ENCODE data around the gene OAF.

The OAF gene

DNA sequence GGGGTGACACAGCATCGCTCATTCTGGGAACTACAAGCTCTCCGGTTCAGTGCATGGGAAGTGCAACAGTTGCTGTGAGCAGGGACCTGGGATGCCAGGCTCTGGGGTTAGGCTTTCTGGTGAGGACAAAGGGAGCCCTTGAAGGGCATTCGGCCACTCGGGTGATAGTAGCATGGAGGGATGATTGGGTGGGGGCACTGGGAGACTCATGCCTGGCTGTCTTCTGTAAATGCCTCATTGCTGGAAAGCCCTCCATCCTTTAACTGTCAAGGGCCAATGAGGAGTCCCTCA is 9.9 kb downstream of the OAF start:
- no peaks in the 10 kb centered on the region for H3K4me1 ChIP-seq (ENCODE audit: insufficient read depth, low read length)
- DNase-seq (no peak), ATAC-seq (ENCODE audit: insufficient read depth, low read depth) (no peak)
- TF ChIP-seq CTCF (IDR thresholded peaks at IDR 0.05; ENCODE audit: borderline replicate concordance, extremely low read depth, low read length, poor library complexity, severe bottlenecking), result no peak
- no peak for TF ChIP-seq EZH2 (IDR thresholded peaks at IDR 0.05; ENCODE audit: borderline replicate concordance, low read depth, low read length, severe bottlenecking)
- H3K79me2 ChIP-seq (ENCODE audit: insufficient read depth, low read length), result no peaks in the 10 kb centered on the region
- H4K20me1 ChIP-seq (ENCODE audit: insufficient read depth, low read length), result peaks cover 20% of the 10 kb centered on the region
- H3K4me2 ChIP-seq (ENCODE audit: insufficient read depth, low read length), result no peak overlapping the region
- no peak overlapping the region for H3K27ac ChIP-seq (ENCODE audit: low read length)
- no peaks in the 10 kb centered on the region for H3K9me3 ChIP-seq (ENCODE audit: insufficient read depth, low read length, severe bottlenecking)
- H3K4me3 ChIP-seq (ENCODE audit: low read depth in 1 of 2, low read length in 2 of 2), result no peak overlapping the region
- no peak overlapping the region for H3K9ac ChIP-seq (ENCODE audit: low read depth, low read length)
- no peaks in the 10 kb centered on the region for H3K27me3 ChIP-seq (ENCODE audit: insufficient read depth, low read length, poor library complexity)
- H2AFZ ChIP-seq (ENCODE audit: low read depth, low read length), result no peak overlapping the region
- H3K36me3 ChIP-seq (ENCODE audit: insufficient read depth, low read length), result no peaks in the 10 kb centered on the region

GRCh38 chr11:120221115-120221752 is 10.4 kb downstream of the OAF start:
- Histone ChIP-seq H3K4me2 (ENCODE audit: insufficient read depth, low read length) (no peak overlapping the region), H3K27ac (ENCODE audit: low read length) (no peak overlapping the region), H4K20me1 (ENCODE audit: insufficient read depth, low read length) (peaks cover 23% of the 10 kb centered on the region), H3K4me1 (ENCODE audit: insufficient read depth, low read length) (no peaks in the 10 kb centered on the region), H3K36me3 (ENCODE audit: insufficient read depth, low read length) (no peaks in the 10 kb centered on the region), H3K79me2 (ENCODE audit: insufficient read depth, low read length) (no peaks in the 10 kb centered on the region), H3K4me3 (ENCODE audit: low read depth in 1 of 2, low read length in 2 of 2) (no peak overlapping the region), H3K9me3 (ENCODE audit: insufficient read depth, low read length, severe bottlenecking) (no peaks in the 10 kb centered on the region), H3K27me3 (ENCODE audit: insufficient read depth, low read length, poor library complexity) (no peaks in the 10 kb centered on the region), H3K9ac (ENCODE audit: low read depth, low read length) (no peak overlapping the region), H2AFZ (ENCODE audit: low read depth, low read length) (no peak overlapping the region)
- no peak for ATAC-seq (ENCODE audit: insufficient read depth, low read depth)
- TF ChIP-seq EZH2 (IDR thresholded peaks at IDR 0.05; ENCODE audit: borderline replicate concordance, low read depth, low read length, severe bottlenecking), result no peak
- no peak for TF ChIP-seq CTCF (IDR thresholded peaks at IDR 0.05; ENCODE audit: borderline replicate concordance, extremely low read depth, low read length, poor library complexity, severe bottlenecking)
- DNase-seq, result no peak

DNA sequence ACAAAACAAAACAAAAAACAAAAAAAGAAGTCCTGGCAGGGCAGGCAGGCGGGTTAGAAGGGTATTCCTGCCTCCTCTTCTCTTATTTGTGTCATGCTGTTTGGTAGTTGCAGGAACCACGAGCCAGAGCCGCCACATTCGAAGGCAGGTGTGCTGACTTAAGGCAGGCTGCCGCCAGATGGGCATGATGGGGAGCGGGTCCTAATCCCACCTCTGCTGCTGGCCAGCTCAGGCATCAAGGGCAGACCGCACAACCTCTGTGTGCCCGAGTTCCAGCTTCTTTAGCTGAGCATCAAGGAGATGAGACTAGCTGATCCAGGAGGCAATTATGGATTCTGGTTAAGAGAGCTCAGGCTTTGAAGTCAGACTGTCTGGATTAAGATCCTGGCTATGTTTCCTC is 12.1 kb downstream of the OAF start:
- TF ChIP-seq EZH2 (IDR thresholded peaks at IDR 0.05; ENCODE audit: borderline replicate concordance, low read depth, low read length, severe bottlenecking) (no peak), CTCF (IDR thresholded peaks at IDR 0.05; ENCODE audit: borderline replicate concordance, extremely low read depth, low read length, poor library complexity, severe bottlenecking) (no peak)
- Histone ChIP-seq H3K9ac (ENCODE audit: low read depth, low read length) (no peak overlapping the region), H3K79me2 (ENCODE audit: insufficient read depth, low read length) (no peaks in the 10 kb centered on the region), H3K9me3 (ENCODE audit: insufficient read depth, low read length, severe bottlenecking) (no peaks in the 10 kb centered on the region), H4K20me1 (ENCODE audit: insufficient read depth, low read length) (peaks cover 20% of the 10 kb centered on the region), H3K4me2 (ENCODE audit: insufficient read depth, low read length) (no peak overlapping the region), H3K27me3 (ENCODE audit: insufficient read depth, low read length, poor library complexity) (no peaks in the 10 kb centered on the region), H3K4me1 (ENCODE audit: insufficient read depth, low read length) (no peaks in the 10 kb centered on the region), H3K27ac (ENCODE audit: low read length) (no peak overlapping the region), H3K4me3 (ENCODE audit: low read depth in 1 of 2, low read length in 2 of 2) (no peak overlapping the region), H2AFZ (ENCODE audit: low read depth, low read length) (no peak overlapping the region), H3K36me3 (ENCODE audit: insufficient read depth, low read length) (no peaks in the 10 kb centered on the region)
- DNase-seq, result no peak
- ATAC-seq (ENCODE audit: insufficient read depth, low read depth), result no peak

GRCh38 chr11:120223793-120224192 is 13.0 kb downstream of the OAF start:
- H4K20me1 ChIP-seq (ENCODE audit: insufficient read depth, low read length), result peaks cover 23% of the 10 kb centered on the region
- H3K9me3 ChIP-seq (ENCODE audit: insufficient read depth, low read length, severe bottlenecking), result no peaks in the 10 kb centered on the region
- H3K4me3 ChIP-seq (ENCODE audit: low read depth in 1 of 2, low read length in 2 of 2), result no peak overlapping the region
- H3K4me2 ChIP-seq (ENCODE audit: insufficient read depth, low read length), result no peak overlapping the region
- ATAC-seq (ENCODE audit: insufficient read depth, low read depth) (no peak), DNase-seq (no peak)
- H3K4me1 ChIP-seq (ENCODE audit: insufficient read depth, low read length), result no peaks in the 10 kb centered on the region
- no peaks in the 10 kb centered on the region for H3K27me3 ChIP-seq (ENCODE audit: insufficient read depth, low read length, poor library complexity)
- H3K36me3 ChIP-seq (ENCODE audit: insufficient read depth, low read length), result no peaks in the 10 kb centered on the region
- no peak overlapping the region for H2AFZ ChIP-seq (ENCODE audit: low read depth, low read length)
- no peak for TF ChIP-seq CTCF (IDR thresholded peaks at IDR 0.05; ENCODE audit: borderline replicate concordance, extremely low read depth, low read length, poor library complexity, severe bottlenecking)
- no peak for TF ChIP-seq EZH2 (IDR thresholded peaks at IDR 0.05; ENCODE audit: borderline replicate concordance, low read depth, low read length, severe bottlenecking)
- H3K9ac ChIP-seq (ENCODE audit: low read depth, low read length), result no peak overlapping the region
- no peaks in the 10 kb centered on the region for H3K79me2 ChIP-seq (ENCODE audit: insufficient read depth, low read length)
- no peak overlapping the region for H3K27ac ChIP-seq (ENCODE audit: low read length)

Measured in DND-41 (cell line).